ENCODE data around the gene ZNF235.

ZNF235 gene

DNA sequence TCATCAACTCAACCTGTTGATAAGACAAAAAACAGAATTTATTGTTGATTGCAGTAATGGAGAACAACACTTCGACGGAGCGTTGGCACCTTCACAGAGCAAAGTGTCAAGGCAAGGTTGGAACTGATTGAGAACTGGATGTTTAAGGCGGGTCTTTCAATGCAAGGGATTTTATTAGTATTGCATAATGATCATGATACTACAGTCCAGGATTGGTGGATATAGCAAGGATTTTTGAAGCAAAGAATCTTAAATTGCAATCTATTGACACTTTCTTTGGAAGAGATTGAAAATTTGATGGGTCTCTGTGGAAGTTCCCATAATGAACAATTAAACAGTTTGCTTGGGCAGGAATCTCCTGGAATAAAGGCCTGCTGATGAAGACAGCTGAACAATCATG lies 632 bp upstream of the ZNF235 start:
- no CpG with 5 or more reads among the region's 4 CpGs for WGBS (ENCODE audit: insufficient coverage, insufficient read length)
- H3K9me3 ChIP-seq (ENCODE audit: control insufficient read depth, insufficient read depth, low read length), result no peaks in the 10 kb centered on the region
- H3K4me1 ChIP-seq (ENCODE audit: control insufficient read depth, insufficient read depth, low read length), result no peaks in the 10 kb centered on the region
- no peaks in the 10 kb centered on the region for H3K27me3 ChIP-seq (ENCODE audit: control insufficient read depth, insufficient read depth, low read length)
- H3K27ac ChIP-seq (ENCODE audit: low read length), result no peak overlapping the region
- no peak for DNase-seq (ENCODE audit: low read depth, low spot score)
- H3K4me3 ChIP-seq (ENCODE audit: low read length), result no peak overlapping the region
- H3K36me3 ChIP-seq (ENCODE audit: control insufficient read depth, insufficient read depth, low read length), result no peaks in the 10 kb centered on the region

DNA sequence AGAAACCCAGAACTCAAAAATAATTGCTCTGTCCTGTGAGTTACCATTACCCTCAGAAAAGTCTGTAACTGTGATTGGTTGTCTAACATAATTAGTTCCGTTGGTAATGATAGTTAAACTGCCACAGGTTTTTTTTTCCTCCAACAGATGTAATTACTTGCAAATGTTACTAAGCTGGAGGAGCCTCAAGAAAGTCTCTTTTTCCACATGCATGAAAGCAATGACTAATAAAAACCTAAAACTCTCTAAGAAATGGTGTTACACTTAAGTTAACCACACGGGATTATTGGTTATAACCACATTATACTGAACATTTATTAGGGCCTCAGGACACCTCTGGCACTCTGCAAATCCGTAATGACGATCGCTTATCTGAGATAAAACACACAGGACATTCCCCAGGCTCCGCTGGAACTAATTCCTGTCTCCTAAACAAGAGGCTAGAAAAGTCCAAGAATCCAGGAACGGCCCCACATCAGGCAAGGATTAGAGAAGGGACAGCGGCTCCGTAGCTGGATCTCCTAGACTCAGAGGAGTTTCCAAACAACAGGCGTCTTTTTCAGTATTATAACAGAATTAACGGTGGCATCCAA lies 753 bp downstream of the ZNF235 start:
- no peaks in the 10 kb centered on the region for H3K9me3 ChIP-seq (ENCODE audit: control insufficient read depth, insufficient read depth, low read length)
- no peak overlapping the region for H3K27ac ChIP-seq (ENCODE audit: low read length)
- no peaks in the 10 kb centered on the region for H3K4me1 ChIP-seq (ENCODE audit: control insufficient read depth, insufficient read depth, low read length)
- no peaks in the 10 kb centered on the region for H3K36me3 ChIP-seq (ENCODE audit: control insufficient read depth, insufficient read depth, low read length)
- DNase-seq (ENCODE audit: low read depth, low spot score), result no peak
- no peaks in the 10 kb centered on the region for H3K27me3 ChIP-seq (ENCODE audit: control insufficient read depth, insufficient read depth, low read length)
- WGBS (ENCODE audit: insufficient coverage, insufficient read length), result no CpG with 5 or more reads among the region's 11 CpGs
- H3K4me3 ChIP-seq (ENCODE audit: low read length), result peak overlapping the region; percentile 81; the same call in 1 of the 2 replicates

DNA sequence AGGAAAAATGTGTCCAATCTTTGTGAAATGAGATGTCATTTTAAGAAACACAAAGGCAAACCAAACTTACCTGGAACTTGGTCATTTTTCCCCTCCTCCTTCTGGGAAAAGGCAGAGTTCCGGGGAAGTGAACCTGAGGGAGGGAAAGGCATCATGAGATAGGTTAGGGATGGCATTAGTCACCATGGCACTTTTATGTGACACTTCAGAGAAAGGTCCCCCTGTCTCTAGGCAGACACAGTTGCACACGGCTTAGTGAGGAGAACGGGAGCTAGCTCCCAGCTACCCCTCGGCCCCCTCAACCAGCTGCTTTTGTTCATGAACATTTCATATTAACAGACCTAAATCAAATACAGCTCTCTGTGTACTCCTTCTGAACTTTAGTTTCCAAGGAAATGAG lies 1.5 kb downstream of the ZNF235 start:
- H3K9me3 ChIP-seq (ENCODE audit: control insufficient read depth, insufficient read depth, low read length), result no peaks in the 10 kb centered on the region
- no peak for DNase-seq (ENCODE audit: low read depth, low spot score)
- H3K4me3 ChIP-seq (ENCODE audit: low read length), result no peak overlapping the region

DNA sequence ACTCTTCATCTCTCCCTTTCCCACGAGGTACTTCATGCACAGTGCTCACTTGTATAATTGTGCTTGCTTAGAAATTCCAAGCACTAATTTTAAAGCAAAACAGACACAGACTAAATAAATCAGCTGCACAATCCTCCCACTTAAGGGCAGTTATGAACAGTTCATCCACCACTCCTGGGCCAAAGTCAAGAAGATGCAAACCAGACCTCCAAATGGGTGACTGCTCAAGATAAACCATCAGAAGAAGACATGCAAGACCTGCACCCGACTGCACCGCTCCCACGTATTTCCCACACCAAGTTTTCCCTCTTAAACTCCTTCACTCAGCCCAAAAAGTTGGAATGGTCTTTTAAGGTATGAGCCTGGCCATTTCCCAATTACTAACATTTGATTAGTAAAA lies 19.9 kb downstream of the ZNF235 start:
- Histone ChIP-seq H3K9me3 (ENCODE audit: control insufficient read depth, insufficient read depth, low read length) (no peaks in the 10 kb centered on the region), H3K27me3 (ENCODE audit: control insufficient read depth, insufficient read depth, low read length) (no peaks in the 10 kb centered on the region), H3K4me1 (ENCODE audit: control insufficient read depth, insufficient read depth, low read length) (no peaks in the 10 kb centered on the region), H3K36me3 (ENCODE audit: control insufficient read depth, insufficient read depth, low read length) (no peaks in the 10 kb centered on the region; the same call in 1 of the 2 replicates), H3K4me3 (ENCODE audit: low read length) (no peak overlapping the region), H3K27ac (ENCODE audit: low read length) (no peak overlapping the region)
- DNase-seq (ENCODE audit: low read depth, low spot score), result no peak
- WGBS (ENCODE audit: insufficient coverage, insufficient read length), result no CpG with 5 or more reads among the region's 4 CpGs

More for the DNA sequence above, 1.5 kb downstream of the ZNF235 start:
- Histone ChIP-seq H3K27me3 (ENCODE audit: control insufficient read depth, insufficient read depth, low read length) (no peaks in the 10 kb centered on the region), H3K27ac (ENCODE audit: low read length) (no peak overlapping the region), H3K4me1 (ENCODE audit: control insufficient read depth, insufficient read depth, low read length) (no peaks in the 10 kb centered on the region), H3K36me3 (ENCODE audit: control insufficient read depth, insufficient read depth, low read length) (0 out of 2 replicates have a peak, but pooled peaks cover 3% of the 10 kb centered on the region)
- no CpG with 5 or more reads among the region's 4 CpGs for WGBS (ENCODE audit: insufficient coverage, insufficient read length)

- no peaks in the 10 kb centered on the region for H3K4me1 ChIP-seq (ENCODE audit: control insufficient read depth, insufficient read depth, low read length)
- H3K36me3 ChIP-seq (ENCODE audit: control insufficient read depth, insufficient read depth, low read length), result no peaks in the 10 kb centered on the region; the same call in 1 of the 2 replicates
- H3K27ac ChIP-seq (ENCODE audit: low read length), result no peak overlapping the region
- WGBS (ENCODE audit: insufficient coverage, insufficient read length), result no CpG with 5 or more reads among the region's 3 CpGs
- no peaks in the 10 kb centered on the region for H3K27me3 ChIP-seq (ENCODE audit: control insufficient read depth, insufficient read depth, low read length)
- H3K4me3 ChIP-seq (ENCODE audit: low read length), result no peak overlapping the region
- H3K9me3 ChIP-seq (ENCODE audit: control insufficient read depth, insufficient read depth, low read length), result no peaks in the 10 kb centered on the region
- DNase-seq (ENCODE audit: low read depth, low spot score), result no peak
Observed at GRCh38 chr19:44282846-44283245, 22.0 kb downstream of the ZNF235 start.

DNA sequence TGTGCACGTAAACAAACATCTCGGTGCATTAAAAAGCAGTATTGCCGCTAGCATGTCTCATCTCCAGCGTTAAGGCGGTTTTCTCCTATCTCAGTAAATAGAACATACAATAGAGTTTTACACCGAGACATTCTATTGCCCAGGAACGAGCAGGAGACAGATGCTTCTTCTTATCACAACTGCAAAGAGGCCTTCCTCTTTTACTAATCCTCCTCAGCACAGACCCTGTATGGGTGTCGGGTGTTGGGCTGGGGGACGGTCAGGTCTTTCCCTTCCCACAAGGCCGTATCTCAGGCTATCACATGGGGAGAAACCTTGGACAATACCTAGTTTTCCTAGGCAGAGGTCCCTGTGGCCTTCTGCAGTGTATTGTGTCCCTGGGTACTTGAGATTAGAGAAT lies 23.9 kb downstream of the ZNF235 start:
- no peaks in the 10 kb centered on the region for H3K4me1 ChIP-seq (ENCODE audit: control insufficient read depth, insufficient read depth, low read length)
- no peak overlapping the region for H3K27ac ChIP-seq (ENCODE audit: low read length)
- H3K9me3 ChIP-seq (ENCODE audit: control insufficient read depth, insufficient read depth, low read length), result no peaks in the 10 kb centered on the region
- no peak for DNase-seq (ENCODE audit: low read depth, low spot score)
- no peaks in the 10 kb centered on the region for H3K27me3 ChIP-seq (ENCODE audit: control insufficient read depth, insufficient read depth, low read length)
- no CpG with 5 or more reads among the region's 10 CpGs for WGBS (ENCODE audit: insufficient coverage, insufficient read length)
- no peak overlapping the region for H3K4me3 ChIP-seq (ENCODE audit: low read length)
- no peaks in the 10 kb centered on the region for H3K36me3 ChIP-seq (ENCODE audit: control insufficient read depth, insufficient read depth, low read length)

GRCh38 chr19:44278181-44278690 lies 26.6 kb downstream of the ZNF235 start:
- H3K4me3 ChIP-seq (ENCODE audit: low read length), result no peak overlapping the region
- DNase-seq (ENCODE audit: low read depth, low spot score), result no peak
- H3K27me3 ChIP-seq (ENCODE audit: control insufficient read depth, insufficient read depth, low read length), result no peaks in the 10 kb centered on the region
- no peaks in the 10 kb centered on the region for H3K36me3 ChIP-seq (ENCODE audit: control insufficient read depth, insufficient read depth, low read length)
- no CpG with 5 or more reads among the region's 4 CpGs for WGBS (ENCODE audit: insufficient coverage, insufficient read length)
- H3K9me3 ChIP-seq (ENCODE audit: control insufficient read depth, insufficient read depth, low read length), result peaks cover 1% of the 10 kb centered on the region; the same call in 1 of the 2 replicates
- no peaks in the 10 kb centered on the region for H3K4me1 ChIP-seq (ENCODE audit: control insufficient read depth, insufficient read depth, low read length)
- H3K27ac ChIP-seq (ENCODE audit: low read length), result no peak overlapping the region

DNA sequence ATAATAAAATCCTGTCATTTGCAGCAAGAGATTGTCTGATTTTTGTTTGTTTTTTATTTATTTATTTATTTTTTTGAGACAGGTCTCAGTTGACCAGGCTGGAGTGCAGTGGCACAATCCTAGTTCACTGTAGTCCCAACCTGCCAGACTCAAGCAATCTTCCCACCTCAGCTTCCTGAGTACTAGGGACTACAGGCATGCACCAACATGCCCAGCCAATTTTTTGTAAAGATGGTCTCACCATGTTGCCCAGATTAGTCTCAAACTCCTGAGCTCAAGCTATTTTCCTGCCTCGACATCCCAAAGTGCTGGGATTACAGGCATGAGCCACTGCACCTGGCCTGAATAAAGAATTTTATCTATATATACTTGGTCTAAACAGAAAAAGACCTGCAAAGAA lies 27.5 kb downstream of the ZNF235 start:
- Histone ChIP-seq H3K4me1 (ENCODE audit: control insufficient read depth, insufficient read depth, low read length) (no peaks in the 10 kb centered on the region), H3K4me3 (ENCODE audit: low read length) (no peak overlapping the region), H3K9me3 (ENCODE audit: control insufficient read depth, insufficient read depth, low read length) (peaks cover 1% of the 10 kb centered on the region; the same call in 1 of the 2 replicates), H3K27me3 (ENCODE audit: control insufficient read depth, insufficient read depth, low read length) (no peaks in the 10 kb centered on the region), H3K27ac (ENCODE audit: low read length) (no peak overlapping the region), H3K36me3 (ENCODE audit: control insufficient read depth, insufficient read depth, low read length) (no peaks in the 10 kb centered on the region)
- WGBS (ENCODE audit: insufficient coverage, insufficient read length), result no CpG with 5 or more reads among the region's 1 CpG
- DNase-seq (ENCODE audit: low read depth, low spot score), result no peak

DNA sequence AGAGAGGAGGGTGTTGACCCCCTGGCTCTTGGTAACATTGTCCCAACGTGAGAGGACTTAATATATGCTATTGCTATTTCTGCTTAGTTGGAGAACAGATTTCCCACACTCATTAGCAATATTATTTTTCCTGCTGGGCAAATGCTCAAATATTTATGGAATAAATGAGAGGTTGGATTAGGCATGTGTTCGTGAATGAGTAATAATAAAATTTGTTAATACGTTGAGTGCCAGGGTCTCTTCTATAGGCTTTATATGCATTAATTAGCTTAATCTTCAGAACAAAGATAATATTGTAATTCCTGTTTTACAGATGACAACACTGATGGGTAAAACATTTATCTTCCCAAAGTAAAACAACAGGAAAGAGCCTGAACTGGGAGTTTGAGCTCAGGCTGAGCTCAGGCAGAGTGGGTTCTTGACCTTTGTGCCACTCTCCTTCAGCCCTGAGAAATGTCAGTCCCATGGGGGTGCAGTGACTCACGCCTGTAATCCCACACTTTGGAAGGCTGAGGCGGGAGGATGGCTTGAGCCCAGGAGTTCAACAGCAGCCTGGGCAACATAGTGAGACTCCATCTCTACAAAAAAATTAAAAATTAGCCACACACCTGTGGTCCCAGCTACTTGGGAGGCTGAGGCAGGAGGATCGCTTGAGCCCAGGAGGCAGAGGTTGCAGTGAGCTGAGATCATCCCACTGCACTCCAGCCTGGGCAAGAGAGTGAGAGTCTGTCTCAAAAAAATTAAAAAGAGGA lies 44.0 kb downstream of the ZNF235 start:
- no peaks in the 10 kb centered on the region for H3K4me1 ChIP-seq (ENCODE audit: control insufficient read depth, insufficient read depth, low read length)
- no peaks in the 10 kb centered on the region for H3K36me3 ChIP-seq (ENCODE audit: control insufficient read depth, insufficient read depth, low read length)
- WGBS (ENCODE audit: insufficient coverage, insufficient read length), result 100% methylated on average over 2 of the region's 6 CpGs
- H3K4me3 ChIP-seq (ENCODE audit: low read length), result no peak overlapping the region
- no peaks in the 10 kb centered on the region for H3K27me3 ChIP-seq (ENCODE audit: control insufficient read depth, insufficient read depth, low read length)
- no peak for DNase-seq (ENCODE audit: low read depth, low spot score)
- H3K27ac ChIP-seq (ENCODE audit: low read length), result no peak overlapping the region
- no peaks in the 10 kb centered on the region for H3K9me3 ChIP-seq (ENCODE audit: control insufficient read depth, insufficient read depth, low read length)

GRCh38 chr19:44260343-44260681 lies 44.5 kb downstream of the ZNF235 start:
- no CpG with 5 or more reads among the region's 7 CpGs for WGBS (ENCODE audit: insufficient coverage, insufficient read length)
- H3K27ac ChIP-seq (ENCODE audit: low read length), result no peak overlapping the region
- no peaks in the 10 kb centered on the region for H3K27me3 ChIP-seq (ENCODE audit: control insufficient read depth, insufficient read depth, low read length)
- no peaks in the 10 kb centered on the region for H3K4me1 ChIP-seq (ENCODE audit: control insufficient read depth, insufficient read depth, low read length)
- no peak for DNase-seq (ENCODE audit: low read depth, low spot score)
- H3K4me3 ChIP-seq (ENCODE audit: low read length), result peak overlapping the region; percentile 59; the same call in 1 of the 2 replicates
- no peaks in the 10 kb centered on the region for H3K9me3 ChIP-seq (ENCODE audit: control insufficient read depth, insufficient read depth, low read length)
- no peaks in the 10 kb centered on the region for H3K36me3 ChIP-seq (ENCODE audit: control insufficient read depth, insufficient read depth, low read length)

All from iPS DF 6.9 (cell line).